Fibroblast of lung (primary cell): ENCODE measurements around the gene NCOR2. TPM values are rescaled to one million over a fixed set of nuclear protein-coding genes. Genes with fewer than 3 reads are reported as not detected.

Experiments
- DNase-seq, 2 donors: peaks; one replicate each; pipeline versions ENCODE4 v3.0.0 to v3.0.0-alpha.2; 2010; ENCODE audit warnings: low read depth in 2 of 2
- H2AFZ ChIP-seq: 2 replicates; pipeline ENCODE4 v1.5.1; 2012; ENCODE audit warnings: low read length, control low read depth, inconsistent platforms
- H3K27ac ChIP-seq: 2 replicates; pipeline ENCODE4 v1.5.1; 2011; ENCODE audit warnings: low read length, control low read depth; ENCODE audit not compliant: insufficient read depth
- H3K27me3 ChIP-seq: 2 replicates; pipeline ENCODE4 v1.5.1; 2011; ENCODE audit warnings: mild to moderate bottlenecking, low read length; ENCODE audit not compliant: control insufficient read depth, insufficient read depth
- H3K36me3 ChIP-seq: 2 replicates; pipeline ENCODE4 v1.5.1; 2011; ENCODE audit warnings: low read length; ENCODE audit not compliant: control insufficient read depth, insufficient read depth
- H3K4me1 ChIP-seq: 2 replicates; pipeline ENCODE4 v1.5.1; 2011; ENCODE audit warnings: low read length; ENCODE audit not compliant: control insufficient read depth, insufficient read depth; ENCODE audit errors: extremely low read depth
- H3K4me2 ChIP-seq: 2 replicates; pipeline ENCODE4 v1.5.1; 2011; ENCODE audit warnings: low read length, control low read depth; ENCODE audit not compliant: insufficient read depth; ENCODE audit errors: extremely low read depth
- H3K4me3 ChIP-seq, 4 experiments: fragments of 200-600 bp in 1 of 4; sonication (generic) in 1 of 4; replicated peaks in 1 of 4; 2 replicates each; pipeline ENCODE4 v1.5.1; 2011 to 2016; ENCODE audit warnings: low read length in 4 of 4, low read depth in 3 of 4, mild to moderate bottlenecking in 3 of 4, control low read depth in 2 of 4, inconsistent platforms in 1 of 4, mixed read lengths in 1 of 4; ENCODE audit not compliant: insufficient read depth in 1 of 4; ENCODE audit errors: control extremely low read depth in 1 of 4
- H3K79me2 ChIP-seq: 2 replicates; pipeline ENCODE4 v1.5.1; 2012; ENCODE audit warnings: mild to moderate bottlenecking, low read length, inconsistent platforms; ENCODE audit not compliant: control insufficient read depth, insufficient read depth
- H3K9ac ChIP-seq: 2 replicates; pipeline ENCODE4 v1.5.1; 2011; ENCODE audit warnings: mild to moderate bottlenecking, low read length, control low read depth; ENCODE audit not compliant: insufficient read depth
- H3K9me3 ChIP-seq: 2 replicates; pipeline ENCODE4 v1.5.1; 2012; ENCODE audit warnings: low read depth, low read length; ENCODE audit not compliant: control insufficient read depth, insufficient read depth
- H4K20me1 ChIP-seq: 2 replicates; pipeline ENCODE4 v1.5.1; 2011; ENCODE audit warnings: low read length; ENCODE audit not compliant: control insufficient read depth, insufficient read depth; ENCODE audit errors: extremely low read depth
- EZH2 ChIP-seq: IDR thresholded peaks from 2 replicates; pipeline ENCODE4 v1.5.1; 2012; ENCODE audit warnings: low read length, control low read depth, mild to moderate bottlenecking; ENCODE audit errors: missing control alignments
- polyA plus RNA-seq, 2 donors: library from polyadenylated mRNA; depleted of rRNA in 1 of 2; stranded (reverse) in 1 of 2; unstranded in 1 of 2; fragments of >200 nt; gene quantifications; 2 replicates each; pipeline ENCODE4 v1.2.1, GENCODE V29; 2011 to 2012; ENCODE audit warnings: missing spikeins in 1 of 2
- total RNA-seq: library from RNA; depleted of rRNA; stranded (reverse); fragments of >200 nt; gene quantifications from 2 replicates; pipeline ENCODE4 v1.2.1, GENCODE V29; 2014
- TF ChIP-seq, protein P1 (sequence below), 2 donors: IDR thresholded peaks in 1 of 2; conservative IDR thresholded peaks in 1 of 2; 1 replicate in 1 of 2; 2 replicates in 1 of 2; pipeline ENCODE4 v1.5.1; 2011 to 2012; ENCODE audit warnings: low read length in 2 of 2, control low read depth in 1 of 2, inconsistent platforms in 1 of 2, low read depth in 1 of 2, mild to moderate bottlenecking in 1 of 2

Gene NCOR2
- total and polyA plus RNA-seq, 2 donors (not counting 1 experiment from before 2014, with no cell fraction given), result 6.1 to 17.2 TPM

DNA sequence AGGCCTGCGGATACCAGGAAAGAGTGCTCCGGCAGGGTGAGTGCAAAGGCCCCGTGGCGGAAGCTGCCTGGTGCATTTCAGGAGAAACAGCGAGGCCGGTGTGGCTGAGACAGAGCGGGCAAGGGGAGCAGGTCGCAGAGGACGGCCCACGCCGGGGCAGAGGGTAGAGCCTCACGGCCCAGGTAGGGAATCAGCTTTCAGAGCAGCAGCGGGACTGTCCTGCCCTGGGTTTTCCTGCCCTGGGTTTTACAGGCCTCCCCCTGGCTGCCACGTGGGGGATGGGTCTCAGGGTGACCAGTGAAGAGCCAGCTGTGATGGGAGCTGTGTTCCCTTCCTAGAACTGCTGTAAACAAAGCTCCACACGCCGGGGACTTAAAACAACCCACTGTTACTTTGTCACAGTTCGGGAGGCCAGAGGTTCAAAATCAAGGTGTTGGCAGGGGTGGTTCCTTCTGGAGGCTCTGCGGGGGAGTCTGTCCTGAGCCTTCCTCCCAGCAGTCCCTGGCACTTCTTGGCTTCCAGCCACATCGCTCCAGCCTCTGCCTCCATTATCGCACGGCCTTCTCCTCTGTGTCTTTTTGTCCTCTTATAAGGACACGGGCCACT is 10.4 kb downstream of the NCOR2 start:
- Histone ChIP-seq H3K79me2 (peaks cover 80% of the 10 kb centered on the region), H4K20me1 (peaks cover 4% of the 10 kb centered on the region), H3K9me3 (no peaks in the 10 kb centered on the region), H3K27ac (no peak overlapping the region), H3K4me3 (no peak overlapping the region), H2AFZ (no peak overlapping the region), H3K4me2 (no peak overlapping the region), H3K36me3 (no peaks in the 10 kb centered on the region), H3K9ac (no peak overlapping the region), H3K27me3 (no peaks in the 10 kb centered on the region), H3K4me1 (peaks cover 12% of the 10 kb centered on the region)
- peak in 1 of 2 donors; percentile 34 for DNase-seq
- TF ChIP-seq, protein P1, sequence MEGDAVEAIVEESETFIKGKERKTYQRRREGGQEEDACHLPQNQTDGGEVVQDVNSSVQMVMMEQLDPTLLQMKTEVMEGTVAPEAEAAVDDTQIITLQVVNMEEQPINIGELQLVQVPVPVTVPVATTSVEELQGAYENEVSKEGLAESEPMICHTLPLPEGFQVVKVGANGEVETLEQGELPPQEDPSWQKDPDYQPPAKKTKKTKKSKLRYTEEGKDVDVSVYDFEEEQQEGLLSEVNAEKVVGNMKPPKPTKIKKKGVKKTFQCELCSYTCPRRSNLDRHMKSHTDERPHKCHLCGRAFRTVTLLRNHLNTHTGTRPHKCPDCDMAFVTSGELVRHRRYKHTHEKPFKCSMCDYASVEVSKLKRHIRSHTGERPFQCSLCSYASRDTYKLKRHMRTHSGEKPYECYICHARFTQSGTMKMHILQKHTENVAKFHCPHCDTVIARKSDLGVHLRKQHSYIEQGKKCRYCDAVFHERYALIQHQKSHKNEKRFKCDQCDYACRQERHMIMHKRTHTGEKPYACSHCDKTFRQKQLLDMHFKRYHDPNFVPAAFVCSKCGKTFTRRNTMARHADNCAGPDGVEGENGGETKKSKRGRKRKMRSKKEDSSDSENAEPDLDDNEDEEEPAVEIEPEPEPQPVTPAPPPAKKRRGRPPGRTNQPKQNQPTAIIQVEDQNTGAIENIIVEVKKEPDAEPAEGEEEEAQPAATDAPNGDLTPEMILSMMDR (conservative IDR thresholded peaks at IDR 0.05 in 1 of 2, IDR thresholded peaks at IDR 0.05 in 1 of 2; ENCODE audit: low read depth in 1 of 2, low read length in 2 of 2), result no peak
- no peak for TF ChIP-seq EZH2

DNA sequence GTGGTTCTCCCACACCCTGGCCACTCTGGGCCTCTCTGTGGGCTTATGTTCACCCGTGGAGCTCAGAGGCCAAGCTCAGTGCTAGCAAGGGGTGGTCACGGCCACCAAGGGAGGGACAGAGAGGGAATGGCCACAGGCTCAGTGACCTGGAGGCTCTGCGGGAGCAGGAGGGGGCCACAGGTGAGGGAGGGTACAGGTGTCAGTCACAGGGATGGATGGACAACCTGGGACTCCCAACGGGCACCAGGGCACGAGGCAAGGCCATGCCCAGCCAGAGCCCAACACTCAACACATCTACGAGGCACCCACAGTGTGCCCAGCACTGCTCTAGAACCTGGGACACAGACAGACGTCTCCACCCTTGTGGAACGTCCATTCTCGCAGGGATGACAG is 11.3 kb downstream of the NCOR2 start:
- H3K36me3 ChIP-seq, result no peaks in the 10 kb centered on the region
- no peak for DNase-seq
- no peak overlapping the region for H3K9ac ChIP-seq
- no peaks in the 10 kb centered on the region for H3K9me3 ChIP-seq
- no peak overlapping the region for H3K4me2 ChIP-seq
- no peak for TF ChIP-seq EZH2
- TF ChIP-seq, protein P1 (conservative IDR thresholded peaks at IDR 0.05 in 1 of 2, IDR thresholded peaks at IDR 0.05 in 1 of 2; ENCODE audit: low read depth in 1 of 2, low read length in 2 of 2), result no peak
- H3K4me3 ChIP-seq, result no peak overlapping the region
- no peak overlapping the region for H3K27ac ChIP-seq
- H3K4me1 ChIP-seq, result peaks cover 13% of the 10 kb centered on the region
- H4K20me1 ChIP-seq, result peaks cover 4% of the 10 kb centered on the region
- H3K27me3 ChIP-seq, result no peaks in the 10 kb centered on the region
- peaks cover 76% of the 10 kb centered on the region for H3K79me2 ChIP-seq
- H2AFZ ChIP-seq, result no peak overlapping the region

DNA sequence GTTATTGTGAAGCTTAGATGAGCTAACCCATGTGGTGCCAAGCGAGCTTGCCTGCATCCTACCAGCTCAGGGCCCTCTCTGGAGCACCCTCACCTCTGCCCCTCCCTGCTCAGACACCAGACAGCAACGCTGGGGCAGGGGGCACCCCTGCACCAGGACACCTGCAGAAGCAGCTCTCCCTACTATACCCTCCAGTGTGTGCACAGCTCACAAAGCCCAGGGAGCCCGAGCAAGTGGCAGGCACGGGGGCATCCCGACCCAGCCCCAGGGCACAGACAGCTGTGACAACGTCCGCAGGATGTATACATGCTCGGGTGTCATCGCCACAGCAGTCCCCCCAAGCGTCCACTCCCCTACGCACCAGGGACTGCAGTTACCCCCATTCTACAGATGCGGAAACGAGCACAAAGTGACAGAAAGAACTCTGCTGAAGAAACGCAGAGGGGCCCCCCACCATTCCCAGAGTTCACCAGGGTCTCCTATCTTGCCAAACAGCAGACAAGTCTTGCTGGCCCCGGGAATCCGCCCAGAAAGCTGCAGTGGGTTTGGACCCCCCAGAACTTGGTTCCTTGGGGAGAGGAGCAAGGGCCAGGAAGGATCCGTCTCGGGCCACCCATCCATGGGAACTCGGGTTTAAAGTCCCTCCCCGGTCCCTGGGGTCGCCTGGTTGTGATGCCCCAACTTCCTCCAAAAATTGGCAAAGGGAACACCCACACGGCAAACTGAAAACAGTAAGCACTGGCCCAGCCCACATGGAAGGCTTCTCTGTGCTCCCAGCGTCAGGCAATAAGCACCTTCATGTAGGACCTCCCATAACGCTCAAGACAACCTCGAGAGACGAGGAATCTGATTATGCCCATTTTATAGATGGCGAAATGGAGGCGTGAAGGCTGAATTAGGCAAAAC is 12.0 kb downstream of the NCOR2 start:
- Histone ChIP-seq H2AFZ (no peak overlapping the region), H3K4me2 (no peak overlapping the region), H4K20me1 (peaks cover 4% of the 10 kb centered on the region), H3K27ac (no peak overlapping the region), H3K9ac (no peak overlapping the region), H3K27me3 (no peaks in the 10 kb centered on the region), H3K4me1 (peaks cover 18% of the 10 kb centered on the region), H3K4me3 (no peak overlapping the region), H3K36me3 (no peaks in the 10 kb centered on the region), H3K79me2 (peaks cover 77% of the 10 kb centered on the region), H3K9me3 (no peaks in the 10 kb centered on the region)
- no peak for TF ChIP-seq EZH2
- no peak for DNase-seq
